Muscle of leg (tissue), 16 donors: Measurements from ENCODE around the gene CSPG5. TPM values are rescaled to one million over a fixed set of nuclear protein-coding genes. Genes with fewer than 3 reads are reported as not detected.

Experiments
- DNase-seq: peaks from one replicate; pipeline ENCODE4 v3.0.0; 2013
- H3K27ac ChIP-seq: one replicate; pipeline ENCODE4 v1.5.1; 2013; ENCODE audit warnings: mild to moderate bottlenecking, low read length, control low read depth
- H3K27me3 ChIP-seq: one replicate; pipeline ENCODE4 v1.6.1; 2013; ENCODE audit warnings: low read length; ENCODE audit not compliant: control insufficient read depth, insufficient read depth
- H3K36me3 ChIP-seq: one replicate; pipeline ENCODE4 v1.6.1; 2013; ENCODE audit warnings: low read length; ENCODE audit not compliant: control insufficient read depth, insufficient read depth
- H3K4me1 ChIP-seq: one replicate; pipeline ENCODE4 v1.6.1; 2013; ENCODE audit warnings: low read length; ENCODE audit not compliant: control insufficient read depth, insufficient read depth
- H3K4me3 ChIP-seq: one replicate; pipeline ENCODE4 v1.5.1; 2013; ENCODE audit warnings: low read length, control low read depth
- H3K9me3 ChIP-seq: replicated peaks from 2 replicates; pipeline ENCODE4 v1.6.1; 2013; ENCODE audit warnings: low read depth, low read length; ENCODE audit not compliant: control insufficient read depth
- WGBS: methylation state at CpG from one replicate; pipeline ENCODE4 v1.1.5; 2013; ENCODE audit warnings: missing lambda C conversion rate; ENCODE audit not compliant: insufficient coverage; 5-methylcytosine and 5-hydroxymethylcytosine counted together
- long read RNA-seq, 11 donors: transcript quantifications; one replicate each; lab custom pipeline, GENCODE V29; 2026
- polyA plus RNA-seq, 8 donors: library from polyadenylated mRNA; unstranded; fragments of 120-200 nt; gene quantifications; one replicate each; pipeline versions ENCODE4 v1.2.1 to v1.2.3, GENCODE V29; 2013; ENCODE audit warnings: inconsistent platforms in 1 of 8, low replicate concordance in 1 of 8; ENCODE audit not compliant: insufficient read length in 8 of 8, insufficient read depth in 1 of 8
- total RNA-seq: library from RNA; stranded (reverse); fragments of 120-200 nt; gene quantifications from one replicate; pipeline ENCODE4 v1.2.4, GENCODE V29; 2013

CSPG5 gene, protein sequence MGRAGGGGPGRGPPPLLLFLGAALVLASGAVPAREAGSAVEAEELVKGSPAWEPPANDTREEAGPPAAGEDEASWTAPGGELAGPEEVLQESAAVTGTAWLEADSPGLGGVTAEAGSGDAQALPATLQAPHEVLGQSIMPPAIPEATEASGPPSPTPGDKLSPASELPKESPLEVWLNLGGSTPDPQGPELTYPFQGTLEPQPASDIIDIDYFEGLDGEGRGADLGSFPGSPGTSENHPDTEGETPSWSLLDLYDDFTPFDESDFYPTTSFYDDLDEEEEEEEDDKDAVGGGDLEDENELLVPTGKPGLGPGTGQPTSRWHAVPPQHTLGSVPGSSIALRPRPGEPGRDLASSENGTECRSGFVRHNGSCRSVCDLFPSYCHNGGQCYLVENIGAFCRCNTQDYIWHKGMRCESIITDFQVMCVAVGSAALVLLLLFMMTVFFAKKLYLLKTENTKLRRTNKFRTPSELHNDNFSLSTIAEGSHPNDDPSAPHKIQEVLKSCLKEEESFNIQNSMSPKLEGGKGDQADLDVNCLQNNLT
- total RNA-seq (1.4 TPM), polyA plus RNA-seq (1 to 10 TPM; 1.2 to 2.3 (median 1.6) TPM)
- long read RNA-seq, donor 1, full-length matches to known transcripts: 1 of 1 reads
- long read RNA-seq, donor 1, partial matches to known transcripts: 0 of 1 reads
- long read RNA-seq, donor 1, other reads (novel, unspliced or antisense): 0 of 1 reads
- long read RNA-seq, donor 2: 0 reads
- long read RNA-seq, donor 3: 0 reads
- long read RNA-seq, donor 4: 0 reads
- long read RNA-seq, donor 5, full-length matches to known transcripts: 1 of 1 reads
- long read RNA-seq, donor 5, partial matches to known transcripts: 0 of 1 reads
- long read RNA-seq, donor 5, other reads (novel, unspliced or antisense): 0 of 1 reads
- long read RNA-seq, donor 6, full-length matches to known transcripts: 3 of 3 reads
- long read RNA-seq, donor 6, partial matches to known transcripts: 0 of 3 reads
- long read RNA-seq, donor 6, other reads (novel, unspliced or antisense): 0 of 3 reads
- long read RNA-seq, donor 7, full-length matches to known transcripts: 1 of 1 reads
- long read RNA-seq, donor 7, partial matches to known transcripts: 0 of 1 reads
- long read RNA-seq, donor 7, other reads (novel, unspliced or antisense): 0 of 1 reads
- long read RNA-seq, donor 8: 0 reads
- long read RNA-seq, donor 9, partial matches to known transcripts: 0 of 1 reads
- long read RNA-seq, donor 9, other reads (novel, unspliced or antisense): 0 of 1 reads
- long read RNA-seq, donor 10: 0 reads
- long read RNA-seq, donor 11: 0 reads

DNA sequence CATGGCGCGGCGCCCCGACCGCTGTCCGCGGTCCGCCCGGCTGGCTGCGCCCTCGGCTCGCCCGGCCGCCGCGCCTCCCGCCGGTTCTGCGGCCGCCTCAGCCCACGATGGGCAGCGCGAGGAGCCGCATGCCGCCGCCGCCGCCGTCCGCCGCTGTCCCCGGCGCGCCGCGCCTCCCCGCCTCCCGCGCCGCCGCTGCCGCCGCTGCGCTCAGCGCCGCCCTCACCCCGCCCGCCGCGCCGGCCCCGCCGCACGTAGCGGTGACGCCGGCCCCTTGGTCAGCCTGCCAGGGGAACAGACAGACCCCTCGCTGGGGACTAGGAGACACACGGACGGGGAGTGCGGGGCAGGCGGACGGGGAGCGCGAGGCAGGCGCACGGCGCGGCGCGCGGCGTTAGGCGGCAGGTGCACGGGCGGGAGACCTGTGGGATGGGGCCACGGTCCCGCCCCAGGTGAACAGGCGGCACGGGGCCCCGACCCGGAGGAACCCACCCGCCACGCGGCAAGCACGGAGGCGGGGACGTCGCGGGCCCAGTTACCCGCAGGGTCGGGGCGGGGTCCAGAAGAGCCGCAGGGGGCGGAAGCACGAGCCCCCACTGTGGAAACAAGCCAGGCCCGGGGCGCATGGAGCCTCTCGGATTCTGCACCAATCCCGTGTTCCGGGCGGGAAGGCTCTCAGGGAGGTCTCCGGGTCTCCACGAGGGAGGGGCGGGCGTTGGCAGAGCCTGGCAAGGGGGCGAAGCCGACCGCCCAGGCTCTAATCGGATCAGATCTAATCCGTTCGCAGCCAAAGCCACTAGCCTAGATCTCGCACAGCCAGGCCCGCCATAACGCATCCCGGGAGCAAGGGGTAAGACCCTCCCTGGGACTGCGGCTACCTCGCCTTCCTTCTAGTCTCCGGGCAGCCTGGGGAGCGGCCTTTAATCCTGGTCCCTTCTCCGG lies at the start of gene CSPG5:
Gene CSPG5 (minus strand): TSS at position 175 of the 942 bp plus-strand sequence. CDS start 172 bp downstream, at position 3.
- Histone ChIP-seq H3K4me1 (peaks cover 13% of the 10 kb centered on the region), H3K27me3 (peaks cover 28% of the 10 kb centered on the region), H3K4me3 (peak within 1 kb of the TSS; percentile 43), H3K27ac (no peak within 1 kb of the TSS), H3K9me3 (no peaks in the 10 kb centered on the region), H3K36me3 (no peaks in the 10 kb centered on the region)
- peak; percentile 28 for DNase-seq
- 2% methylated on average over 120 of the region's 121 CpGs for WGBS

DNA sequence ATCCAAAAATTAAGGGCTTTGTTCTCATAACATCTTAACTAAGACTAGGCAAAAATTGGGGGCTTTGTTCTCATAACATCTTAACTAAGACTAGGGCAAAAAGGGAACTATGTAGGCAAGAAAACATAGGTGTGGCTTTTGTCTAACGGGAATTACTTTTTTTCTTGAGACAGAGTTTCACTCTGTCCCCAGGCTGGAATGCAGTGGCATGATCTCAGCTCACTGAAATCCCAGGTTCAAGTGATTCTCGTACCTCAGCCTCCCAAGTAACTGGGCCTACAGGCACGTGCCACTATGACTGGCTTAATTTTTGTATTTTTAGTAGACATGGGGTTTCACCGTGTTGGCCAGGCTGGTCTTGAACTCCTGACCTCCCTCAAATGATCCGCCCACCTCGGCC lies 49.8 kb upstream of the CSPG5 start:
- H3K27me3 ChIP-seq: no peaks in the 10 kb centered on the region

DNA sequence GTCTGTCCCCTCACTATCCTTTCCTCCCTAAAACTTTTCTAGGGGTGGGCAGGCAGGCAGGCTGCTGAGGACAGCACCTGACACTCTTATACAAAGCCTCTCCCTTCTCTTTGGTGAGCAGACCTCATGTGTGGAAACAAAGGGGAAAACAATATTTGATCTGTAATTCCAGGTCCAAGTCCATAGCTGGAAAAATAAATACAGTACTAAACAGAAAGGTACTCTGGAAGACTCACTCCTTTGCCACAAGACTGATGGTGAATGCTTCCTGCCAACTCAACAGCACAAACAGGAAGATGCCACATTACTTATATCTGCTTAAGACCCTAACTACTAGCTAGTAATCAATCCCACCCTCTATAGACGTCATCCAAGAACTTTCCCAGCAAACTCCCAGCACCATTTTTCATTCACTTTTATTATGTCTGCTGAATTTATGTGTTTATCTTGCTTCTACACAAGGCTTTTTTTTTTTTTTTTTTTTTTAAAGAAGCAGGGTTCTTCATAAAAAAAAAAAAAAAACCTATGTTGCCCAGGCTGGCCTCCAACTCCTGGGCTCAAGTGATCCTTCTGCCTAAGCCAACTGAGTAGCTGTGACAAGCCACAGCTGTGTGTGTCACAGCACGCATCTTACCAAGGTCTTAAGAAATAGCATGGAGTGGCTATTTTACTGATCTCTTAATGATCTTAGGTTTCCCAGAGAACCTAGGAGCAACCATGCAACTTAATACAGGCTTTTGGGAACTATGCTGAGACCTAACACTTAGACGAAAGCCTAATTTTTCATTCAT lies 44.2 kb upstream of the CSPG5 start:
- H3K27ac ChIP-seq: no peak overlapping the region
- no peaks in the 10 kb centered on the region for H3K9me3 ChIP-seq
- DNase-seq: no peak
- no peak overlapping the region for H3K4me3 ChIP-seq
- no peaks in the 10 kb centered on the region for H3K4me1 ChIP-seq
- WGBS: no CpG with 5 or more reads among the region's 3 CpGs
- peaks cover 48% of the 10 kb centered on the region for H3K36me3 ChIP-seq
- no peaks in the 10 kb centered on the region for H3K27me3 ChIP-seq

More for the DNA sequence above, 49.8 kb upstream of the CSPG5 start:
- no peak for DNase-seq
- Histone ChIP-seq H3K36me3 (peaks cover 60% of the 10 kb centered on the region), H3K27ac (no peak overlapping the region), H3K9me3 (no peaks in the 10 kb centered on the region), H3K4me3 (no peak overlapping the region), H3K4me1 (no peaks in the 10 kb centered on the region)
- 100% methylated on average over 2 of the region's 6 CpGs for WGBS

DNA sequence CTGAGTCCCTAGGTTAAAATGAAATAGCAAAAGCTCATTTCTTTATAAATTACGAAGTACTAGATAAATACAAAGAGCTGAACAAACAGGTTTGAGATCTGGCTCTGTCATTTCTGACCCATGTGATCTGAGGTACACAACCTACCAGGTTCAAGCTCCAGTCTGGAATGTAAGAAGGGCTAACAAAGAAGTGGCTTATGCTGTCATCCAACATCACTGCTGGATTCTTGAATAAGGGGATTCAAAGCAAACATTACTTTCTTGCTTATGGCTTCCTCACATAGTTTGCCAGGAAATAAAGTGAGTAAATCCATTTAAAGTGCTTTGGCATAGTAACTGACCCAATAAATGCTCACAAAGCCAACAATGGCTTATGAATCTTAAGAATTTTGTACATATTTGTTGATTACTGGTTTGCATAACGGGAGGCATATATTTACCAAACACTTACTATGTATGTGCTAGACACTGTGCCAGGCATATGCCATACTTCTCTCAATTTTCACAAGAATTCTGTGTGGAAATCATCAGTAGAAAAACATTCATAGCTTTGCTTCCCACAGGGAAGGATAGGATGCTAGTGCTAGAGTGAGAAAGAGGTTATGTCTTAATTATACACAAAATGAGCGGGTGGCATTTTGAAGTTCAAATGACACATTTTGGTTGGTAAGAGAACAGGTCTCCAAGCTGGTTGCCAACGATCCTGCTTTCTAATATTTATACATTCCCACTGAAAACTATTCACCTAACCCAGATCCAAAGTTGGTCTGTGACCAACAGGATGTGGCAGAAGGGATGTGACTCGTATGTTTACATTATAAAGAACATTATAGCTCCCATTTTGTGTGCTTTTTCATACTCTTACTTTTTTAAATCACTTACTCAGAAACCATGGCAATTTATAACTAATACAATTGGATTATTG lies 38.7 kb upstream of the CSPG5 start:
- Histone ChIP-seq H3K4me3 (no peak overlapping the region), H3K27ac (no peak overlapping the region), H3K36me3 (peaks cover 50% of the 10 kb centered on the region), H3K9me3 (no peaks in the 10 kb centered on the region), H3K4me1 (peaks cover 4% of the 10 kb centered on the region), H3K27me3 (no peaks in the 10 kb centered on the region)
- no peak for DNase-seq
- no CpG with 5 or more reads among the region's 5 CpGs for WGBS

DNA sequence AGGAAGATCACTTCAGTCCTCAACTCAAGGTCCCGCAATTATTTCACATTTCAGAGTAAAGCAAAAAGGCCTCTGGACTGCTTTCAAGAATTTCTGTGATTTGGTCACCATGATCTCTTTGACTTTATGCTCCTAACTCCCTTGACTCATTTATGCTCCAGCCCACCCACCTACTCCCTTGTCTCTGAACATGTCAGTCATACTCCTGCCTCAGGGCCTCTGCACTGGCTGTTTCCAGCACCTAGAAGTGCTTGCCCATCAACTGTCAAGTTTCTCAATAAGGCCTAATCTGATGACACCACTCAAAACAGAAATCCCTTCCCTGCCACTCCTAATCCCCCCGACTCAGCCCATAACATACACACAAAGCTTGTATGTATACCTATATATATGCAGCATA lies 36.1 kb upstream of the CSPG5 start:
- Histone ChIP-seq H3K27me3 (no peaks in the 10 kb centered on the region), H3K4me1 (peaks cover 10% of the 10 kb centered on the region), H3K36me3 (peaks cover 51% of the 10 kb centered on the region), H3K9me3 (no peaks in the 10 kb centered on the region), H3K27ac (no peak overlapping the region), H3K4me3 (no peak overlapping the region)
- WGBS: 100% methylated on average over 1 of the region's 2 CpGs
- DNase-seq: no peak

DNA sequence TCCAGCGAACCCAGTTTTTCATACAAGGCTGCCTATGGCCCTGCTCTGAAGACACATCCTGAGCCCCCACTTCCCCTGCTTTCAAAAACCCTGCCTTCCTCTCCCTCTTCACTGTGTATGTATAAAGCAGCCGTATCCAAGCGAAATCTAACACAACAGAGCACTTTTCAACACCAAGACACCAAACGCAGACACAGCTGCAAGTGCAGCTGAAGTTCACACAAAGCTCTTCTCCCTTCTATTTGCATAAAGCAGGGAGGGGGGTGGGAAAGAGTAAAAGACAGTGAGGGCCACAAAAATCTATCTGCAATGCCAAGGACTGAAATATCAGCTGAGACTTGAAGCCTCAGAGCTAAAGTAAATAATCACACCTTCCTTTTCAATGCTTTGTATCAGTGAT lies 35.1 kb upstream of the CSPG5 start:
- peaks cover 48% of the 10 kb centered on the region for H3K36me3 ChIP-seq
- H3K4me1 ChIP-seq: peaks cover 11% of the 10 kb centered on the region
- WGBS: 100% methylated on average over 1 of the region's 4 CpGs
- H3K27me3 ChIP-seq: no peaks in the 10 kb centered on the region
- peak; percentile 38 for DNase-seq
- H3K27ac ChIP-seq: peak overlapping the region; percentile 38
- no peaks in the 10 kb centered on the region for H3K9me3 ChIP-seq
- no peak overlapping the region for H3K4me3 ChIP-seq

DNA sequence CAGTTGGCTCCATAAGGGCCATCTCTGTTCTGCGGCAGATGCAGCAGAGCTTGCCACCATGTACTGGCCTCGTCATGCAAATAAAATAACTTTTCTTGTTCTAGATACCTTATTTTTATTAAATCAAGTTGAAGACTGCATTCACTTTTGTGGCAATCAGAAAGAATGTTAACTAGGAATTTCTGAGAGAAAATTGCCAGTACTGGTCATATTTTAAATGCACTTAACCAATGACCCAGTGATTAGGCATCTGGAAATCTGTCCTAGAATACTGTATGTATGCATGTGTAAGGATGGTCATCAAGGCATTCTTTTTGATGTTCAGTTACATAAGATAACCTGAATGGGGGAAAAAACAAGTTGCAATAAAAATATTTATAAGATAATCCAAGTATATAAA lies 34.2 kb upstream of the CSPG5 start:
- Histone ChIP-seq H3K9me3 (no peaks in the 10 kb centered on the region), H3K27me3 (no peaks in the 10 kb centered on the region), H3K36me3 (peaks cover 47% of the 10 kb centered on the region), H3K4me1 (peaks cover 11% of the 10 kb centered on the region), H3K4me3 (no peak overlapping the region), H3K27ac (no peak overlapping the region)
- DNase-seq: no peak
- WGBS: no CpG with 5 or more reads among the region's 2 CpGs

DNA sequence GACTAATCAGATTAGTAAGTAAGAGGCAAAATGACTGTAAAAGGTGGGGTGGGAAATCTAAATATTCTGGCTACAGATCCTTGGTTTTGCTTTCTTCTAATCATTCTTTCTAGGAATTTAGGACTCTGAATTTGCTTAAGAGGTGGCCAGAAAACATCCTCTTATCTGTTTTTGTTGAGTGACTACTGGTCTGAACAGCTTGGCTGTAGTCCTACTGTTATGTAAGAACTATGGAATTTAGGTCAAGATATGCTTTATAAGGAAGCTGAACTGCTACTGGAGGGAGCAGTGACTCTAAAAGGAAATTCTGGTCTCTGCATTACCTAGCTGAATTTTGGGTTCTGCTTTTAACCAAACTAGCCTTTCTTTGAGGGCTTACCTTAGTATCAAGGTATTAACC lies 33.5 kb upstream of the CSPG5 start:
- Histone ChIP-seq H3K9me3 (no peaks in the 10 kb centered on the region), H3K36me3 (peaks cover 47% of the 10 kb centered on the region), H3K27ac (no peak overlapping the region), H3K27me3 (no peaks in the 10 kb centered on the region), H3K4me1 (peaks cover 11% of the 10 kb centered on the region), H3K4me3 (no peak overlapping the region)
- DNase-seq: peak; percentile 59
